Keratinocyte (primary cell): ENCODE data around the gene ARHGEF6.

ENCODE experiments used
- EZH2 ChIP-seq: IDR thresholded peaks from one replicate; pipeline ENCODE4 v1.6.1; 2012; ENCODE audit warnings: inconsistent platforms, mild to moderate bottlenecking, low read length, moderate library complexity
- TF ChIP-seq, protein P1 (sequence below), 3 experiments: IDR thresholded peaks in 1 of 3; conservative IDR thresholded peaks in 1 of 3; optimal IDR thresholded peaks in 1 of 3; 2 replicates in 2 of 3; 3 replicates in 1 of 3; pipeline versions ENCODE3 to v1.5.1; 2011; ENCODE audit warnings: low read length in 3 of 3, mild to moderate bottlenecking in 3 of 3, moderate library complexity in 2 of 3, control low read depth in 1 of 3, inconsistent platforms in 1 of 3; ENCODE audit not compliant: insufficient read depth in 2 of 3; ENCODE audit errors: extremely low read depth in 1 of 3

DNA sequence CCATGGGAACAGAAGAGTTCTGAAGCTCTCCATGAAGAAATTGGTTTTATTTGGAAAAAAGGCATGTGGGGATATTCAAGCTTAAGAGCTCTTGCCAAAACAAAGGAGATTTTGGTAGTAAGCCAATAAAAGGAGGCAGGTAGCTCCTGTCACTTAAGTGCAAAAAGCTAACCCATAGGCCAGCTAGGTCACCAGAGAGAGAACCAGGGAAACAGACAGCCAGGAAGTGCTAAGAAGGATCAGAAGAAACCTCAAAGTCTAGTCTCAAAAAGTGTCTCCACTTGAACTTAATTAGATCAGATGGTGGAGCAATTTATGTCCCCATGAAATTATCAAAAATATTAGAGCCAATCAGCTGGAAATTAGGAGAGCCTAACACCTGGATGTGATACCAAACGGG is 83.6 kb downstream of the ARHGEF6 start:
- TF ChIP-seq, protein P1, sequence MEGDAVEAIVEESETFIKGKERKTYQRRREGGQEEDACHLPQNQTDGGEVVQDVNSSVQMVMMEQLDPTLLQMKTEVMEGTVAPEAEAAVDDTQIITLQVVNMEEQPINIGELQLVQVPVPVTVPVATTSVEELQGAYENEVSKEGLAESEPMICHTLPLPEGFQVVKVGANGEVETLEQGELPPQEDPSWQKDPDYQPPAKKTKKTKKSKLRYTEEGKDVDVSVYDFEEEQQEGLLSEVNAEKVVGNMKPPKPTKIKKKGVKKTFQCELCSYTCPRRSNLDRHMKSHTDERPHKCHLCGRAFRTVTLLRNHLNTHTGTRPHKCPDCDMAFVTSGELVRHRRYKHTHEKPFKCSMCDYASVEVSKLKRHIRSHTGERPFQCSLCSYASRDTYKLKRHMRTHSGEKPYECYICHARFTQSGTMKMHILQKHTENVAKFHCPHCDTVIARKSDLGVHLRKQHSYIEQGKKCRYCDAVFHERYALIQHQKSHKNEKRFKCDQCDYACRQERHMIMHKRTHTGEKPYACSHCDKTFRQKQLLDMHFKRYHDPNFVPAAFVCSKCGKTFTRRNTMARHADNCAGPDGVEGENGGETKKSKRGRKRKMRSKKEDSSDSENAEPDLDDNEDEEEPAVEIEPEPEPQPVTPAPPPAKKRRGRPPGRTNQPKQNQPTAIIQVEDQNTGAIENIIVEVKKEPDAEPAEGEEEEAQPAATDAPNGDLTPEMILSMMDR (optimal IDR thresholded peaks at IDR 0.05 in 1 of 3, IDR thresholded peaks at IDR 0.05 in 1 of 3, conservative IDR thresholded peaks at IDR 0.05 in 1 of 3; ENCODE audit: extremely low read depth in 1 of 3, insufficient read depth in 2 of 3, low read length in 3 of 3), result no peak
- no peak for TF ChIP-seq EZH2
